Thyroid gland (tissue), 4 donors: ENCODE data around the gene GABPB1.
"Not testable (repeated sequence)": the region's sequence is repeated elsewhere in the genome, so short reads cannot be mapped to it uniquely, and the experiment has no call there.

Source experiments
- CTCF ChIP-seq, 6 experiments: fragments of 200-600 bp in 3 of 6; fragments of 450-650 bp in 3 of 6; sonication (generic) in 3 of 6; IDR thresholded peaks; one replicate each; pipeline ENCODE4 v1.5.1; 2016 to 2019; ENCODE audit warnings: antibody characterized with exemption in 6 of 6, mild to moderate bottlenecking in 2 of 6, inconsistent platforms in 1 of 6, moderate library complexity in 1 of 6
- POLR2A ChIP-seq, 2 donors: fragments of 450-650 bp; IDR thresholded peaks; one replicate each; pipeline ENCODE4 v1.6.1; 2017; ENCODE audit warnings: antibody characterized with exemption in 2 of 2, mild to moderate bottlenecking in 2 of 2, moderate library complexity in 1 of 2

GRCh38 chr15:50369564-50369963, 14.6 kb upstream of the GABPB1 start:
- not testable (repeated sequence) for TF ChIP-seq CTCF, POLR2A (IDR thresholded peaks at IDR 0.05)
